ENCODE results near the gene FAM162A.

GRCh38 chr3:122377975-122378374 lies 6.0 kb upstream of the FAM162A start:
- TF ChIP-seq ZNF384 (IDR thresholded peaks at IDR 0.05) (no peak), BHLHE40 (IDR thresholded peaks at IDR 0.05; ENCODE audit: borderline replicate concordance) (no peak), LEF1 (IDR thresholded peaks at IDR 0.05; ENCODE audit: borderline replicate concordance) (no peak), FOXM1 (IDR thresholded peaks at IDR 0.05; ENCODE audit: borderline replicate concordance) (no peak), HDGF (IDR thresholded peaks at IDR 0.05; ENCODE audit: borderline replicate concordance) (no peak), FOXK2 (IDR thresholded peaks at IDR 0.05) (no peak), NFRKB (IDR thresholded peaks at IDR 0.05) (no peak)
- TF ChIP-seq, protein P1, sequence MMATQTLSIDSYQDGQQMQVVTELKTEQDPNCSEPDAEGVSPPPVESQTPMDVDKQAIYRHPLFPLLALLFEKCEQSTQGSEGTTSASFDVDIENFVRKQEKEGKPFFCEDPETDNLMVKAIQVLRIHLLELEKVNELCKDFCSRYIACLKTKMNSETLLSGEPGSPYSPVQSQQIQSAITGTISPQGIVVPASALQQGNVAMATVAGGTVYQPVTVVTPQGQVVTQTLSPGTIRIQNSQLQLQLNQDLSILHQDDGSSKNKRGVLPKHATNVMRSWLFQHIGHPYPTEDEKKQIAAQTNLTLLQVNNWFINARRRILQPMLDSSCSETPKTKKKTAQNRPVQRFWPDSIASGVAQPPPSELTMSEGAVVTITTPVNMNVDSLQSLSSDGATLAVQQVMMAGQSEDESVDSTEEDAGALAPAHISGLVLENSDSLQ (IDR thresholded peaks at IDR 0.05), result no peak

All from HEK293T (cell line).